Liver (tissue), 3 donors: ENCODE measurements around the gene VPS52.

Experiments
- FOXA1 ChIP-seq: IDR thresholded peaks from 2 replicates; pipeline ENCODE4 v1.6.1; 2016; ENCODE audit warnings: antibody characterized with exemption
- FOXA2 ChIP-seq: IDR thresholded peaks from 2 replicates; pipeline ENCODE4 v1.6.1; 2016; ENCODE audit warnings: antibody characterized with exemption
- GABPA ChIP-seq, 2 donors: IDR thresholded peaks in 1 of 2; conservative IDR thresholded peaks in 1 of 2; 2 replicates each; pipeline ENCODE4 v1.6.1; 2016; ENCODE audit warnings: antibody characterized with exemption in 2 of 2, mild to moderate bottlenecking in 1 of 2, moderate library complexity in 1 of 2
- RAD21 ChIP-seq, 2 donors: IDR thresholded peaks; 2 replicates each; pipeline ENCODE4 v1.6.1; 2016; ENCODE audit warnings: antibody characterized with exemption in 2 of 2, mild to moderate bottlenecking in 2 of 2
- REST ChIP-seq: IDR thresholded peaks from 2 replicates; pipeline ENCODE4 v1.6.1; 2016; ENCODE audit warnings: antibody characterized with exemption, mild to moderate bottlenecking
- SP1 ChIP-seq: IDR thresholded peaks from 2 replicates; pipeline ENCODE4 v1.6.1; 2018; ENCODE audit warnings: antibody characterized with exemption, mild to moderate bottlenecking
- TF ChIP-seq, protein P1 (sequence below): IDR thresholded peaks from 2 replicates; pipeline ENCODE4 v1.6.1; 2016; ENCODE audit warnings: antibody characterized with exemption
- TF ChIP-seq, protein P2 (sequence below): fragments of 150-350 bp; IDR thresholded peaks from 2 replicates; pipeline ENCODE4 v1.5.1; 2017; ENCODE audit warnings: improper control_type of control experiment, low read depth, low read length; ENCODE audit not compliant: missing input control
- donor health status: healthy.
- donor health status: healthy.

GRCh38 chr6:33213989-33214335, 57.7 kb downstream of the VPS52 start:
- TF ChIP-seq, protein P1, sequence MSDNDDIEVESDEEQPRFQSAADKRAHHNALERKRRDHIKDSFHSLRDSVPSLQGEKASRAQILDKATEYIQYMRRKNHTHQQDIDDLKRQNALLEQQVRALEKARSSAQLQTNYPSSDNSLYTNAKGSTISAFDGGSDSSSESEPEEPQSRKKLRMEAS: no peak
- TF ChIP-seq GABPA (IDR thresholded peaks at IDR 0.05 in 1 of 2, conservative IDR thresholded peaks at IDR 0.05 in 1 of 2) (no peak), FOXA2 (no peak), SP1 (no peak), REST (no peak), FOXA1 (no peak), RAD21 (IDR thresholded peaks at IDR 0.05) (no peak)
- TF ChIP-seq, protein P2, sequence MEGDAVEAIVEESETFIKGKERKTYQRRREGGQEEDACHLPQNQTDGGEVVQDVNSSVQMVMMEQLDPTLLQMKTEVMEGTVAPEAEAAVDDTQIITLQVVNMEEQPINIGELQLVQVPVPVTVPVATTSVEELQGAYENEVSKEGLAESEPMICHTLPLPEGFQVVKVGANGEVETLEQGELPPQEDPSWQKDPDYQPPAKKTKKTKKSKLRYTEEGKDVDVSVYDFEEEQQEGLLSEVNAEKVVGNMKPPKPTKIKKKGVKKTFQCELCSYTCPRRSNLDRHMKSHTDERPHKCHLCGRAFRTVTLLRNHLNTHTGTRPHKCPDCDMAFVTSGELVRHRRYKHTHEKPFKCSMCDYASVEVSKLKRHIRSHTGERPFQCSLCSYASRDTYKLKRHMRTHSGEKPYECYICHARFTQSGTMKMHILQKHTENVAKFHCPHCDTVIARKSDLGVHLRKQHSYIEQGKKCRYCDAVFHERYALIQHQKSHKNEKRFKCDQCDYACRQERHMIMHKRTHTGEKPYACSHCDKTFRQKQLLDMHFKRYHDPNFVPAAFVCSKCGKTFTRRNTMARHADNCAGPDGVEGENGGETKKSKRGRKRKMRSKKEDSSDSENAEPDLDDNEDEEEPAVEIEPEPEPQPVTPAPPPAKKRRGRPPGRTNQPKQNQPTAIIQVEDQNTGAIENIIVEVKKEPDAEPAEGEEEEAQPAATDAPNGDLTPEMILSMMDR: no peak
